Nephron (organoid): ENCODE results near the gene ATP8A1.

Experiments used
- H3K27ac Mint-ChIP-seq, 3 experiments: 2 replicates each; pipeline ENCODE4 v1.8.0; 2020; ENCODE audit warnings: mixed read lengths in 3 of 3, mild to moderate bottlenecking in 2 of 3, moderate library complexity in 1 of 3
- H3K27me3 Mint-ChIP-seq: 2 replicates; pipeline ENCODE4 v1.8.0; 2021; ENCODE audit warnings: low read depth, mild to moderate bottlenecking, moderate library complexity, mixed read lengths
- H3K36me3 Mint-ChIP-seq: 2 replicates; pipeline ENCODE4 v1.8.0; 2020; ENCODE audit warnings: low read depth, mixed read lengths
- H3K4me1 Mint-ChIP-seq: 2 replicates; pipeline ENCODE4 v1.8.0; 2020; ENCODE audit warnings: mixed read lengths
- H3K4me3 Mint-ChIP-seq, 3 experiments: 2 replicates each; pipeline ENCODE4 v1.8.0; 2020; ENCODE audit warnings: mild to moderate bottlenecking in 3 of 3, mixed read lengths in 3 of 3, moderate library complexity in 2 of 3
- H3K9me3 Mint-ChIP-seq: 2 replicates; pipeline ENCODE4 v1.8.0; 2020; ENCODE audit warnings: mixed read lengths
- TF ChIP-seq, protein P1 (sequence below), 3 experiments: fragments of 200-600 bp; sonication (generic); IDR thresholded peaks; one replicate each; pipeline ENCODE4 v1.5.0; 2021; ENCODE audit warnings: antibody characterized with exemption in 3 of 3; ENCODE audit not compliant: unreplicated experiment in 3 of 3

The ATP8A1 gene

GRCh38 chr4:42362591-42362990 lies 294.3 kb downstream of the ATP8A1 start:
- peaks cover 10% of the 10 kb centered on the region for H3K27me3 Mint-ChIP-seq

DNA sequence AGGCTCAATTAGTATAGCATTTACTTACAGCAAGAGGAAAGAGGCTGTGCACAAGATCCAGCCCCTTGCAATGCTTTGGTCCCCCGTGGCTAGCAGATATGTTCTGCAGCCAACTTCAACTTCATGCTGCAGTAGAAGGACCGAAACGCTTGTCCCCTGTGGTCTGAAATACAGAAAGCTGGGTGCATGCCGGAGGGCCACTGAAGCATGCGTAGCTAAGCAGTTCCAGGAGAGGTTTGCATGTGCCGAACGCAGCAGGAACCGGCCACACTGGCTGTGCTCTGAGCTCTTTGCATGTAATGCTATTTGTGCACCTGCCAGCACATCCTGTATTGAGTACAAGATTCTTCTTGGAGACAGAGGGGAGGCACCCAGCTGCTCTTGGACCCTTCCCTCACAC lies 295.4 kb downstream of the ATP8A1 start:
- peaks cover 10% of the 10 kb centered on the region for H3K27me3 Mint-ChIP-seq
- peaks cover 21% of the 10 kb centered on the region for H3K4me1 Mint-ChIP-seq
- H3K4me3 Mint-ChIP-seq, result no peak overlapping the region
- no peaks in the 10 kb centered on the region for H3K36me3 Mint-ChIP-seq
- peak overlapping the region; percentile 38 to 78 (median 48) for H3K27ac Mint-ChIP-seq
- H3K9me3 Mint-ChIP-seq, result no peaks in the 10 kb centered on the region
- TF ChIP-seq, protein P1, sequence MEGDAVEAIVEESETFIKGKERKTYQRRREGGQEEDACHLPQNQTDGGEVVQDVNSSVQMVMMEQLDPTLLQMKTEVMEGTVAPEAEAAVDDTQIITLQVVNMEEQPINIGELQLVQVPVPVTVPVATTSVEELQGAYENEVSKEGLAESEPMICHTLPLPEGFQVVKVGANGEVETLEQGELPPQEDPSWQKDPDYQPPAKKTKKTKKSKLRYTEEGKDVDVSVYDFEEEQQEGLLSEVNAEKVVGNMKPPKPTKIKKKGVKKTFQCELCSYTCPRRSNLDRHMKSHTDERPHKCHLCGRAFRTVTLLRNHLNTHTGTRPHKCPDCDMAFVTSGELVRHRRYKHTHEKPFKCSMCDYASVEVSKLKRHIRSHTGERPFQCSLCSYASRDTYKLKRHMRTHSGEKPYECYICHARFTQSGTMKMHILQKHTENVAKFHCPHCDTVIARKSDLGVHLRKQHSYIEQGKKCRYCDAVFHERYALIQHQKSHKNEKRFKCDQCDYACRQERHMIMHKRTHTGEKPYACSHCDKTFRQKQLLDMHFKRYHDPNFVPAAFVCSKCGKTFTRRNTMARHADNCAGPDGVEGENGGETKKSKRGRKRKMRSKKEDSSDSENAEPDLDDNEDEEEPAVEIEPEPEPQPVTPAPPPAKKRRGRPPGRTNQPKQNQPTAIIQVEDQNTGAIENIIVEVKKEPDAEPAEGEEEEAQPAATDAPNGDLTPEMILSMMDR (IDR thresholded peaks at IDR 0.05; ENCODE audit: unreplicated experiment in 3 of 3), result no peak

More at GRCh38 chr4:42362591-42362990, 294.3 kb downstream of the ATP8A1 start:
- H3K27ac Mint-ChIP-seq, result peak overlapping the region; percentile 3 to 27 (median 7)
- H3K4me1 Mint-ChIP-seq, result peaks cover 21% of the 10 kb centered on the region
- H3K9me3 Mint-ChIP-seq, result no peaks in the 10 kb centered on the region
- TF ChIP-seq, protein P1 (IDR thresholded peaks at IDR 0.05; ENCODE audit: unreplicated experiment in 3 of 3), result no peak
- no peaks in the 10 kb centered on the region for H3K36me3 Mint-ChIP-seq
- H3K4me3 Mint-ChIP-seq, result no peak overlapping the region

- no peaks in the 10 kb centered on the region for H3K9me3 Mint-ChIP-seq
- H3K27ac Mint-ChIP-seq, result peak overlapping the region; percentile 75 to 81 (median 78)
- H3K4me3 Mint-ChIP-seq, result no peak overlapping the region
- TF ChIP-seq, protein P1 (IDR thresholded peaks at IDR 0.05; ENCODE audit: unreplicated experiment in 3 of 3), result no peak
- peaks cover 10% of the 10 kb centered on the region for H3K27me3 Mint-ChIP-seq
- no peaks in the 10 kb centered on the region for H3K36me3 Mint-ChIP-seq
- H3K4me1 Mint-ChIP-seq, result peaks cover 29% of the 10 kb centered on the region
Observed at GRCh38 chr4:42360256-42360669, 296.6 kb downstream of the ATP8A1 start.

GRCh38 chr4:42359711-42360110 lies 297.2 kb downstream of the ATP8A1 start:
- H3K36me3 Mint-ChIP-seq, result no peaks in the 10 kb centered on the region
- peak overlapping the region; percentile 23 to 92 (median 61) for H3K27ac Mint-ChIP-seq
- TF ChIP-seq, protein P1 (IDR thresholded peaks at IDR 0.05; ENCODE audit: unreplicated experiment in 3 of 3), result no peak
- no peaks in the 10 kb centered on the region for H3K9me3 Mint-ChIP-seq
- H3K27me3 Mint-ChIP-seq, result peaks cover 10% of the 10 kb centered on the region
- no peak overlapping the region for H3K4me3 Mint-ChIP-seq
- H3K4me1 Mint-ChIP-seq, result peaks cover 29% of the 10 kb centered on the region
